ELF-1 (cell line): ENCODE measurements around the gene IRAK3.
A peak's percentile ranks its signal among the peaks of the same experiment; 100 is the strongest.

Experiments
- DNase-seq: peaks from one replicate; pipeline ENCODE4 v3.0.0-alpha.2; 2016; ENCODE audit warnings: low read depth, low spot score

The IRAK3 gene

DNA sequence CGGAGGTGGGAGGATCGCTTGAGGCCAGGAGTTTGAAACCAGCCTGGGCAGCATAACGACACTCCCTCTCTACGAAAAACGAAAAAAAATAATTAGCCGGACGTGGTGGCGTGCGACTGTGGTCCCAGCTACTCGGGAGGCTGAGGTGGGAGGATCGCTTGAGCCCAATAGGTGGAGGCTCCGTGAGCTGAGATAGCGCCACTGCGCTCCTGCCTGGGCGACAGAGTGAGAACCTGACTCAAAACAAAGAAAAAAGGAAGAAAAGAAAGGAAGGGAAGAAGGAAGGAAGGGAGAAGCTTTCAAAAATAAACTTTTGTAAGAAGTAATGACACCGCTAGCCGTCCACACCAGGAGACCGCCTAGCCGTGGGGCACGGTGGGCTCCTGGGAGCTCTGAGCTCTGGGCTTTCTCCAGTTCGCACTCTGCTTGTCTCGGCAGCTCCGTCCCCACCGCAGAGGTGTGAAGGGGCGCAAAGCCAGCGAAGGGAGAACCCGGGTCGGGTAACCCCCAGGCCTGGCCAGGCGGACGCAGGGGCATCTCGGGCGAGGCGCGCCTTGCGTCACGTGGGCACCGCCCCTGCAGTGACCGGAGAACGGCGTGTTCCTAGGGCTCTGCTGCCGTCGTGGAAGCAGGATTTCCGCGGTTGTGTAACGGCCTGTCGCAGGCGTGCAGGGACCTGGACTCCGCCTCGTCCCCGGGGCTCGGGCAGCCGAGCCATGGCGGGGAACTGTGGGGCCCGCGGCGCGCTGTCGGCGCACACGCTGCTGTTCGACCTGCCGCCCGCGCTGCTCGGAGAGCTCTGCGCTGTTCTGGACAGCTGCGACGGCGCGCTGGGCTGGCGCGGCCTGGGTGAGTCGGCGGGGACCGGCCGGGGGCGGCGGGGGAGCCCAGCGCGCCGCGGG lies at the start of gene IRAK3:
TSS of gene IRAK3 (plus strand) at position 631 of the 902 bp plus-strand sequence. CDS start at position 717, 86 bp downstream.
- DNase-seq, result peak; percentile 53

GRCh38 chr12:66139328-66139727 lies 49.7 kb upstream of the IRAK3 start:
- DNase-seq, result no peak

DNA sequence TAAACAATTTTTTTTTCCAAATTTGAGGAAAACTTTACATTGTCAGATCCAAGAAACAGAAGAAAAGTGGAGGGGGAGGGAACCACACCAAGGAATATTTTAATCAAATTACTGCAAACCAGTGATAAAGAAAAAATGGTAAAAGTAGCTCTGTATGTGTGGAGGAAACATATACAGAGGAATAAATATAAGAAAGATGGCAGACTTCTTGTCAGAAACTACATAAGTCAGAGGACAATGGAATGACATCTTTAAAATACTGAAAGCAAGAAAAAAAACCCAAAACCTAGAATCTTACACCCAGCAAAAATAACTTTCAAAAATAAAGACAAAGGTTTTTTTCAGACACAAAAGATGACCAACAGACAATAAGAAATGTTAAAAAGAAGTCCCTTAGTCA lies 48.3 kb upstream of the IRAK3 start:
- no peak for DNase-seq

DNA sequence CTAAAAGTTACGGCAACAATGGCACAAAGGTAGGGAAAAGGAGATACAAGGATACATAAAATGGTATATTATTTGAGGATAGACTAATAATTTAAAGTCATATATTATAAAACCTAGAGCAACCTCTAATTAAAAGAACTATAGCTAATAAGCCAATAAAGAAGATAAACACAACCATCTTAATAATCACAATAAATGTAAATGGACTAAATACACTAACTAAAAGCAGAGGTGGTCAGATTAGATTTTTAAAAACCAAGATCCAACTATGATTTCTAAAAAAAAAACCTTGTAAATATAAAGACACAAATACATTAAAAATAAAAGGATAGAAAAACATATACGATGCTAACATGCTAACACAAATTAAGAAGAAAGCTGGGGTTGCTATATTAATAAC lies 47.7 kb upstream of the IRAK3 start:
- DNase-seq, result no peak

GRCh38 chr12:66142826-66143225 lies 46.2 kb upstream of the IRAK3 start:
- DNase-seq, result no peak

GRCh38 chr12:66143868-66144267 lies 45.1 kb upstream of the IRAK3 start:
- no peak for DNase-seq

DNA sequence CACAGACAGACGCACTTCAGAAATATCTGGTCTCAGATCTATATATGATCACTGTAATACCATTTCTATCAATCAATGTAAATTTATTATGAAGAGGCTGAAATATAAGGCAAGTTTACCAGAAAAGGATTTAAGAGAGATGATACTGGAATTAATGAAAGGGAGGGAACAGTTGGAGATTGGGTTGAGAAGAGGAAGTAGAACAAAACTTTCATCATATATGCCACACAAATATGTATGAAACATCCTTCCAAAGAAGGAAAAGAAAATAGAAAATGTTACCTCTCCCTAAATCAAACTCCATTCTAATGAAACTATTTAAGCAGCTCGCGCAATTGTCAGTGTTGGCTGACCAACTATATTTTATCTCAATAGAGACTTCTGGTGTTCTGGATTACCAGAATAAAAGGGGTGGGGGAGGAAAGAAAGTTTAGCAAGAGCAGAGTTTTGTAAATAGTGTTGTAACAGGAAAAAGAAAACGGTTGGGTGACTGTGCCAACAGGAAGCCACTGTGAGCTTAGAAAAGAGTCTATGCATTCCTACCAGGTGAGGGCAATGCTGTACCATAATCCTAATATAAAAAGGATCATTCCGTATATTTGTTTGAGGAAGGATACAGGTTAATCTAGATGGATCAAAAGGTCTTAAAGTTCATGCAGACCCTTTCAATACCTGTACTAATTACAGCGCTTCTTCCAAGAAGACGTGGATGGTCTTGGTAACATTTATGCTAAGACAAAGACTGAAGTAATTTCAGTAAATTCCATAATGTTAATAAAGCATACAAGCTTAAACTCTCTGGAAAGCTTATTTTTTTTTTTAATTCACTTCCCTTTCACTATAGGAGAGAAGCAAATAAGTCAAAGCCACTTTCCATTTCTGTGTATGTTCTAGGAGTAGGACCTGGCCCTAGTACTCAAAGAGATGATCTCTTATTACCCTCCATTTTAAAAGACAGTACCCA lies 43.9 kb upstream of the IRAK3 start:
- no peak for DNase-seq

GRCh38 chr12:66149702-66150398 lies 39.2 kb upstream of the IRAK3 start:
- DNase-seq, result no peak

GRCh38 chr12:66152732-66153131 lies 36.3 kb upstream of the IRAK3 start:
- DNase-seq, result no peak

DNA sequence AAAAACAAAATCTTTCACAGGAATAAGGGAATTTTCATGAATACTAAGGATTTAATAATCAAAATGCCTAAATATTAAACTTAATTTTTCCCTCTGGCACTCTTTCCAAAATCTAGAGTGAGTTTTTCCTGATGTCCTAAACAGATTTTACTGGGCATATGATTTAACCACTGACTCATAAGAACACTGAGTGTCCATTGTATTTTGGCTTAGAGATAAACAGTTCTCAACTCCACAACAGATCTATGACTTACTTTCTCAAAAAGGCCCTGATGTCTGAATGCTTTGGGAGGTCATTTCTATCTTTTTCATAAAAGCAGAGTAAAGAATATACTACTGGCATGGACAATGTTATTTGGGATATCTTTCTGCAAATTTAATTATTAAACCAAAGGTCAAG lies 34.2 kb upstream of the IRAK3 start:
- no peak for DNase-seq

- no peak for DNase-seq
Measured at GRCh38 chr12:66156654-66157053, 32.4 kb upstream of the IRAK3 start.

DNA sequence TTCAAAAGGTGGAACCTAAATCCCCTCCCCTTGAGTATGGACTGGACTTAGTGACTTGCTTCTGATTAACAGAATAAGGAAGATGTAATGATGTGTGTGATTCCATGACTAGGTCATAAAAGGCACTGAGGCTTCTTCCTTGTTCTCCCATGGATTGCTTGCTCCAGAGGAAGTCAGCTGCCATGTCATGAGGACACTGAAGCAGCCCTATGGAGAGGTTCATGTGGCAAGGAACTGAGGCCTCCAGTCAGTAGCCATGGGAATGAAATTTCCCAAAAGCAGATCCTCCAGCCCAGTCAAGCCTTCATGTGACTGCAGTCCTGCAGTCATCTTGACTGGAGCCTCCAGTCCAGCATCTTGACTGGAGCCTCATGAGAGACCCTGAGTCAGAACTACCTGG lies 29.9 kb upstream of the IRAK3 start:
- no peak for DNase-seq

DNA sequence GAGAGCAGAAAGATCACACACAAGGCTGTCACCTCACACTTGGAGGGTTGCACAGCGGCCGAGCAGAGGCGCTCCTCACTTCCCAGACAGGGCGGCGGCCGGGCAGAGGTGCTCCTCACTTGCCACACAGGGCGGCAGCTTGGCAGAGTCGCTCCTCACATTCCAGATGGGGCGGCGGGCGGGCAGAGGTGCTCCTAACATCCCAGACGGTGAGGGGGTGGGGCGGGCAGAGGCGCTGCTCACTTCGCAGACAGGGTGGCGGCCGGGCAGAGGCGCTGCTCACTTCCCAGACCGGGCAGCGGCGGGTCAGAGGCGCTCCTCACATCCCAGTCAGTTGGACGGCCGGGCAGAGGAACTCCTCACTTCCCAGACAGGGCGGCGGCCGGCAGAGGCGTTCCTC lies 28.3 kb upstream of the IRAK3 start:
- DNase-seq, result no peak

DNA sequence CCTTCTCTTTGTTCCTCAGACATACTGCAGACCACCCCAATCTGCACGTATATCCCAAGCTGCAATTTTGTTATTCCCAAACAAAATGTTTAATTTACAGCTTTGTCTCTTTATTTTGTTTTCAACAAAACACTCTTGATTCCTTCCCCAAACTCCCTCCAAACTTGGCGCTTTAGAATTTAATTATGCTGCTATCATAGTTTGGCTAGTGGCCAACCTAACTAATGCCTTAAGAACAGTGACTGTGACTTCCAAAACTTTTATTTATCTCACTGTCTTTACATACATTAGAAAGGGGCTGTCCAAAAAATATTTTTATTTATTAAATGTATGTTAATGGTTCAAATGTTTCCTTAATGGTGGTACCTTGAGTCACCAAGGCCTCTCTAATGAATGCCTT lies 26.3 kb upstream of the IRAK3 start:
- no peak for DNase-seq

DNA sequence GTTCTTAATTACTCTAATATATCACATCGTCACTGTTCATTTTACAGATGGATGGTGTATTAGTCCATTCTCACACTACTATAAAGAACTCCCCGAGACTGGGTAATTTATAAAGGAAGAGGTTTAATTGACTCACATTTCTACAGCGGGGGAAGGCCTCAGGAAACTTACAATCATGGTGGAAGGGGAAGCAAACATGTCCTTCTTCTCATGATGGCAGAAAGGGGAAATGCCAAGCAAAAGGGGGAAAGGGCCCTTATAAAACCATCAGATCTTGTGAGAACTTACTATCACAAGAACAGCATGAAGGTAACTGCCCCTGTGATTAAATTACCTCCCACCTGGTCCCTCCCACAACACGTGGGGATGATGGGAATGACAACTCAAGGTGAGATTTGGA lies 25.7 kb upstream of the IRAK3 start:
- DNase-seq, result no peak

- DNase-seq, result no peak
Measured at GRCh38 chr12:66164349-66164821, 24.6 kb upstream of the IRAK3 start.

DNA sequence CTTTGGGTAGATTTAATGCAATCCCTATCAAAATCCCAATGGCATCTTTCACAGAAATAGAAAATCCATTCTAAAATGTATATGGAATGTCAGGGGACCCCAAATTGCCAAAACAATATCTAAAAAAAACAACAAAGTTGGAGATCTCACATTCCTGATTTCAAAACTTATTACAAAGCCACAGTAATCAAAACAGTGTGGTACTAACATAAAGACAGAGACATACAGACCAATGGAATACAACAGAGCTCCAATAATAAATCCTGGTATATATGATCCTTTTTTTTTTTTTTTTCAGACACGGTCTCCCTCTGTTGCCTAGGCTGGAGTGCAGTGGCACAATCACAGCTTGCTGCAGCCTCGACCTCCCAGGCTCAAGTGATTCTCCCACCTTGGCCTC lies 23.9 kb upstream of the IRAK3 start:
- DNase-seq, result no peak

DNA sequence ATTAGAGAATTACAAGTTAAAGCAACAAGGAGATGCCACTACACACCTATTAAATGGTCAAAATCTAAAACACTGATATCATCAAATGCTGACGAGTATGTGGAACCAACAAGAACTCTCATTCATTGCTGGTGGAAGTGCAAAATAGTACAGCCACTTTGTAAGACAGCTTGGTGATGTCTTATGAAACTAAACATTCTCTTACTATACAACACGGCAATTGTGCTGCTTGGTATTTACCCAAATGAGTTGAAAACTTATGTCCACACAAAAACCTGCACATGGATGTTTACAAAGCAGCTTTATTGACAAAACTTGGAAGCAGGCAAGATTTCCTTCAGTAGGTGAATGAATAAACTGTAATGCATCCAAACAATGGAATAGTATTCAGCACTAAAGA lies 22.5 kb upstream of the IRAK3 start:
- DNase-seq, result no peak

GRCh38 chr12:66168410-66168809 lies 20.6 kb upstream of the IRAK3 start:
- DNase-seq, result no peak

DNA sequence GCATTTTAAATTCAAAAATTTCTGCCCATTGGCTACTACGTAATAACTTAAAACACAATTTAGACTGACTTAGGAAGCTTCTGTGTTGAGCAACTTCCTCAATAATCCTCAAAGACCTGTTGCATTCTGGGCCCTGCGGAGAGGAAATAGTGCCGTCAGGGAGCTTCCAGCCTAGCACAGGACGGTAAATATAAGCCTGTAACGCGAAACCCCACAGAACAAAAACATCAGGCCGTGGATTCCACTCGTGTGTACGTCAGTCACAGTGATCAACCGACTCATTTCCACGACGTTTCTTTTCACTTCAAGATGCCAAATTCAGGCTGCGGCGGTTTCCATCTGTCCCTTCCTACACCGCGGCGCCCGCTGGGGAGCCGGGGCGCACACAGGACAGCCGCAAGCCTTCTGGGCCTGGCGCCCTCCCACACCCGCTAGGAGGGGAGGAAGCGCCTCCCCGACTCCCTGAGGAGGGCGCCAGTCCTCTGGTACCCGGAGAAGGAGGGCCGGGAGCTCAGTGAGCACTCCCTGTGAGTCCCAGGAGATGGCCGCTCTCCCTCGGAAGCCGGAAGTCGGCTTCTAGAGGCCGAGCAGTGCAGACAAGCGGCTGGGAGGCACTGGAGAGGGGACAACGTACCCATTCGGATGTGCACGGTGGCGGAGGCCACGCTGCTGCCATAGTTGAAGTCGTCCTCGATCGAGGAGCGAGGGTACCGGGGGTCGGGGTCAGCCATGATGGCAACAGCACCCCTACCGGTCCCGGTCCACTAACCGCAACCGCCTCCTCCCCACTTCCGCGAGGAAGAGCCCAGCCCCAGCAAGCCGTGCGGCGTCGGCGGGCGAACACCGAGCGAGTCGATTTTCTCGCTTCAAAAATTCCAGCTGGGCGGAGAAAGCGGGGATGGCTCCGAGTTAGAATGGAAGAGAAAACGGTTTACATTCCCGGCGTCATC lies 19.5 kb upstream of the IRAK3 start, which contains the start of gene TMBIM4:
TSS of gene TMBIM4 (minus strand) at position 776 of the 950 bp plus-strand sequence. CDS start at position 731, 45 bp downstream.
- peak; percentile 94 for DNase-seq
